Endothelial cell of umbilical vein (primary cell): ENCODE data around the gene CFAP161.

ENCODE experiments used
- CTCF ChIP-seq, 2 donors: IDR thresholded peaks; 1 replicate in 1 of 2; 2 replicates in 1 of 2; pipeline ENCODE4 v1.5.1; 2011; ENCODE audit warnings: low read length in 2 of 2, mild to moderate bottlenecking in 2 of 2, moderate library complexity in 2 of 2, control low read depth in 1 of 2, inconsistent platforms in 1 of 2, low read depth in 1 of 2; ENCODE audit not compliant: insufficient read depth in 1 of 2; ENCODE audit errors: extremely low read depth in 1 of 2
- EZH2 ChIP-seq: IDR thresholded peaks from 2 replicates; pipeline ENCODE4 v1.6.1; 2012; ENCODE audit warnings: borderline replicate concordance, low read depth, mild to moderate bottlenecking, moderate library complexity, low read length, inconsistent platforms; ENCODE audit not compliant: severe bottlenecking
- MAX ChIP-seq: IDR thresholded peaks from 2 replicates; pipeline ENCODE4 v1.6.1; 2011; ENCODE audit not compliant: insufficient read depth, insufficient read length
- MYC ChIP-seq: IDR thresholded peaks from one replicate; pipeline ENCODE4 v1.6.1; 2011; ENCODE audit warnings: mild to moderate bottlenecking, low read depth, low read length
- POLR2A ChIP-seq: IDR thresholded peaks from 2 replicates; pipeline ENCODE4 v1.6.1; 2012; ENCODE audit warnings: low read depth, mild to moderate bottlenecking, control low read depth, low read length
- POLR2AphosphoS5 ChIP-seq: IDR thresholded peaks from 2 replicates; pipeline ENCODE4 v1.6.1; 2012; ENCODE audit warnings: low read depth, mild to moderate bottlenecking, control low read depth, low read length, moderate library complexity; ENCODE audit not compliant: insufficient read depth

GRCh38 chr15:81111018-81111417, 23.1 kb upstream of the CFAP161 start:
- TF ChIP-seq EZH2 (no peak), CTCF (IDR thresholded peaks at IDR 0.05; ENCODE audit: extremely low read depth in 1 of 2, insufficient read depth in 1 of 2, low read depth in 1 of 2, low read length in 2 of 2) (no peak), POLR2AphosphoS5 (no peak), POLR2A (no peak), MAX (no peak), MYC (no peak)
